Prostate gland (tissue), 2 donors: Measurements from ENCODE around the gene RAVER1.

Experiments used
- CTCF ChIP-seq, 4 experiments: fragments of 200-600 bp in 2 of 4; fragments of 450-650 bp in 2 of 4; sonication (generic) in 2 of 4; IDR thresholded peaks; 1 replicate in 3 of 4; 2 replicates in 1 of 4; pipeline ENCODE4 v1.5.1; 2016 to 2019; ENCODE audit warnings: antibody characterized with exemption in 4 of 4, mild to moderate bottlenecking in 2 of 4, moderate library complexity in 2 of 4
- POLR2A ChIP-seq: fragments of 450-650 bp; IDR thresholded peaks from one replicate; pipeline ENCODE4 v1.6.1; 2016; ENCODE audit warnings: antibody characterized with exemption, mild to moderate bottlenecking
- POLR2AphosphoS5 ChIP-seq: sonication (generic); formaldehyde crosslinking; IDR thresholded peaks from one replicate; pipeline ENCODE4 v1.6.1; 2017; ENCODE audit warnings: antibody characterized with exemption

- TF ChIP-seq CTCF (IDR thresholded peaks at IDR 0.05), result no peak
- no peak for TF ChIP-seq POLR2AphosphoS5
- no peak for TF ChIP-seq POLR2A
These were observed 44.8 kb upstream of the RAVER1 start for GRCh38 chr19:10378124-10378523.
